HEK293 (cell line): ENCODE measurements around the gene NKD1.

Source experiments
- CTCF ChIA-PET: fragments of 350-600 bp; formaldehyde crosslinking; extraction: SDS; loops from one replicate; lab custom pipeline; 2021; ENCODE audit warnings: antibody characterized with exemption; lab: Yijun Ruan, JAX
- POLR2A ChIA-PET: fragments of 300-600 bp; formaldehyde crosslinking; extraction: SDS; loops from one replicate; lab custom pipeline; 2020; ENCODE audit warnings: antibody characterized with exemption, inconsistent platforms; lab: Yijun Ruan, JAX
- H3K27ac ChIP-seq: fragments of 200-500 bp; sonication (Bioruptor generic); 2 replicates; pipeline ENCODE4 v1.5.1; 2014; ENCODE audit warnings: low read depth, low read length, control low read depth, inconsistent platforms; ENCODE audit errors: extremely low read depth
- H3K36me3 ChIP-seq, 2 experiments: fragments of 200-500 bp in 1 of 2; sonication (Bioruptor generic) in 1 of 2; 1 replicate in 1 of 2; 2 replicates in 1 of 2; pipeline ENCODE4 v1.5.1; 2014 to 2017; ENCODE audit warnings: inconsistent platforms in 2 of 2, low read length in 2 of 2; ENCODE audit not compliant: control insufficient read depth in 2 of 2, insufficient read depth in 1 of 2
- H3K4me1 ChIP-seq: fragments of 200-500 bp; sonication (Bioruptor generic); 2 replicates; pipeline ENCODE4 v1.5.1; 2014; ENCODE audit warnings: mild to moderate bottlenecking, low read length, inconsistent platforms; ENCODE audit not compliant: control insufficient read depth, insufficient read depth
- H3K4me3 ChIP-seq: 2 replicates; pipeline ENCODE4 v1.5.1; 2011; ENCODE audit warnings: low read depth, mild to moderate bottlenecking, control low read depth, low read length, moderate library complexity
- H3K9me3 ChIP-seq: fragments of 200-500 bp; sonication (Bioruptor generic); 2 replicates; pipeline ENCODE4 v1.5.1; 2014; ENCODE audit warnings: low read depth, low read length, inconsistent platforms; ENCODE audit not compliant: control insufficient read depth, insufficient read depth
- INSM2 ChIP-seq: fragments of 450-650 bp; formaldehyde crosslinking; IDR thresholded peaks from 2 replicates; pipeline ENCODE4 v1.5.1; 2016; ENCODE audit warnings: missing biosample characterization, missing genetic modification characterization
- PRDM6 ChIP-seq: fragments of 450-650 bp; formaldehyde crosslinking; IDR thresholded peaks from 2 replicates; pipeline ENCODE4 v1.5.1; 2017; ENCODE audit warnings: missing biosample characterization, missing genetic modification characterization
- REST ChIP-seq: fragments of 450-650 bp; formaldehyde crosslinking; IDR thresholded peaks from 2 replicates; pipeline ENCODE4 v1.5.1; 2016; ENCODE audit warnings: missing biosample characterization, missing genetic modification characterization
- SALL2 ChIP-seq: fragments of 450-650 bp; formaldehyde crosslinking; IDR thresholded peaks from 2 replicates; pipeline ENCODE4 v1.5.0; 2017; ENCODE audit warnings: missing biosample characterization, mild to moderate bottlenecking, missing genetic modification characterization, borderline replicate concordance
- SETDB1 ChIP-seq: IDR thresholded peaks from one replicate; pipeline ENCODE4 v1.6.1; 2017; ENCODE audit warnings: mild to moderate bottlenecking, low read length, moderate library complexity, mixed read lengths; ENCODE audit not compliant: insufficient read length
- ZBTB10 ChIP-seq: fragments of 450-650 bp; formaldehyde crosslinking; IDR thresholded peaks from 2 replicates; pipeline ENCODE4 v1.5.1; 2016; ENCODE audit warnings: missing biosample characterization, missing genetic modification characterization
- ZBTB17 ChIP-seq: fragments of 450-650 bp; formaldehyde crosslinking; IDR thresholded peaks from 2 replicates; pipeline ENCODE4 v1.5.1; 2016; ENCODE audit warnings: missing biosample characterization, missing genetic modification characterization
- ZBTB7A ChIP-seq: fragments of 450-650 bp; formaldehyde crosslinking; IDR thresholded peaks from 2 replicates; pipeline ENCODE4 v1.5.1; 2016; ENCODE audit warnings: low read depth, missing biosample characterization, missing genetic modification characterization
- ZIC2 ChIP-seq: fragments of 450-650 bp; formaldehyde crosslinking; IDR thresholded peaks from 2 replicates; pipeline ENCODE4 v1.5.1; 2016; ENCODE audit warnings: missing biosample characterization, missing genetic modification characterization
- ZNF112 ChIP-seq: fragments of 450-650 bp; formaldehyde crosslinking; IDR thresholded peaks from 2 replicates; pipeline ENCODE4 v1.5.0; 2017; ENCODE audit warnings: missing biosample characterization, missing genetic modification characterization
- ZNF18 ChIP-seq: fragments of 450-650 bp; formaldehyde crosslinking; IDR thresholded peaks from 2 replicates; pipeline ENCODE4 v1.5.1; 2016; ENCODE audit warnings: missing biosample characterization, missing genetic modification characterization
- ZNF223 ChIP-seq: fragments of 450-650 bp; formaldehyde crosslinking; IDR thresholded peaks from 2 replicates; pipeline ENCODE4 v1.5.1; 2016; ENCODE audit warnings: missing biosample characterization, missing genetic modification characterization
- ZNF266 ChIP-seq: fragments of 450-650 bp; formaldehyde crosslinking; IDR thresholded peaks from 2 replicates; pipeline ENCODE4 v1.5.1; 2016; ENCODE audit warnings: missing biosample characterization, missing genetic modification characterization, low read depth
- ZNF37A ChIP-seq: fragments of 450-650 bp; IDR thresholded peaks from 2 replicates; pipeline ENCODE4 v1.5.1; 2018; ENCODE audit warnings: missing biosample characterization, missing genetic modification characterization
- ZNF510 ChIP-seq: fragments of 450-650 bp; formaldehyde crosslinking; IDR thresholded peaks from 2 replicates; pipeline ENCODE4 v1.5.1; 2018; ENCODE audit warnings: mild to moderate bottlenecking, missing genetic modification characterization, missing biosample characterization; ENCODE audit not compliant: insufficient replicate concordance
- ZNF513 ChIP-seq: fragments of 450-650 bp; IDR thresholded peaks from 2 replicates; pipeline ENCODE4 v1.5.1; 2018; ENCODE audit warnings: missing biosample characterization, missing genetic modification characterization
- ZNF580 ChIP-seq: fragments of 450-650 bp; formaldehyde crosslinking; IDR thresholded peaks from 2 replicates; pipeline ENCODE4 v1.5.1; 2016; ENCODE audit warnings: missing biosample characterization, missing genetic modification characterization
- ZNF610 ChIP-seq: fragments of 450-650 bp; formaldehyde crosslinking; IDR thresholded peaks from 2 replicates; pipeline ENCODE4 v1.5.1; 2016; ENCODE audit warnings: missing biosample characterization, missing genetic modification characterization, borderline replicate concordance
- ZNF624 ChIP-seq: fragments of 450-650 bp; formaldehyde crosslinking; IDR thresholded peaks from 2 replicates; pipeline ENCODE4 v1.5.1; 2017; ENCODE audit warnings: missing biosample characterization, missing genetic modification characterization
- ZNF645 ChIP-seq: fragments of 450-650 bp; formaldehyde crosslinking; IDR thresholded peaks from 2 replicates; pipeline ENCODE4; 2016; ENCODE audit warnings: missing biosample characterization, missing genetic modification characterization
- ZSCAN30 ChIP-seq: fragments of 450-650 bp; IDR thresholded peaks from 2 replicates; pipeline ENCODE4 v1.5.1; 2018; ENCODE audit warnings: missing biosample characterization, mild to moderate bottlenecking, missing genetic modification characterization, moderate library complexity

NKD1 gene

GRCh38 chr16:50688867-50689266 lies 140.7 kb downstream of the NKD1 start (continued):
- no peak for TF ChIP-seq ZBTB17

- TF ChIP-seq ZBTB7A (tag by site-specific recombination) (no peak), ZNF266 (tag by site-specific recombination) (no peak), ZNF513 (tag by site-specific recombination) (no peak), SALL2 (tag by site-specific recombination) (no peak), ZNF112 (tag by site-specific recombination) (no peak), ZNF624 (no peak), ZNF610 (tag by site-specific recombination) (no peak), ZNF510 (no peak), ZNF580 (tag by site-specific recombination) (no peak), ZNF37A (tag by site-specific recombination) (no peak), SETDB1 (no peak), ZIC2 (no peak), REST (tag by site-specific recombination) (no peak), PRDM6 (no peak), ZSCAN30 (no peak), ZBTB10 (tag by site-specific recombination) (no peak), INSM2 (tag by site-specific recombination) (no peak), ZNF645 (tag by site-specific recombination) (no peak), ZNF18 (tag by site-specific recombination) (no peak), ZNF223 (tag by site-specific recombination) (no peak)
- Histone ChIP-seq H3K9me3 (no peaks in the 10 kb centered on the region), H3K4me1 (no peaks in the 10 kb centered on the region), H3K4me3 (no peak overlapping the region), H3K27ac (no peak overlapping the region), H3K36me3 (no peaks in the 10 kb centered on the region)
- ChIA-PET POLR2A (no interaction called here), CTCF (interaction anchor here (0.7 to 2.0 kb wide), 2 partner anchors 18 to 319 kb away, joined by 3 to 7 read pairs; no protein-coding TSS in a partner anchor)
These were observed 142.0 kb downstream of the NKD1 start for GRCh38 chr16:50690177-50690576.
